ENCODE data around the gene SORCS2.

DNA sequence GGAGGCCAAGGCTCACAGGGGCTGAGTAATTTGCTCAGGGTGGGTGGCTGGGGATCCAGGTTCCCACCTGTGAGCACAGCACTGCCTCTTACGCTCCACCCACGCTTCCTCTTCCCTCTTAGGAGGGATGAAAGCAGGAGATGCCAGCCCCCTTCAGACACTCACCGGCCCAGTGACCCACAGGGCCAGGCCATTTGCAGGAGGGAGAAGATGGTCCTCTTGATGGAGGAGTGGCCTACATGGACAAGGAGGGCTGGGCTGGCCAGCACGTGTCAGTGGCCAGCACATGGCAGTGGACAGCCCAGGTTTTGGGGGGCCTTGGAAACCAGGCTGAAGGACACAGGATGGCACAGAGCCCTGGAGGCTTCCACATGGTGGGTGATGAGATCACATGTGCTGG, 350.4 kb downstream of the SORCS2 start:
- TF ChIP-seq CTCF (IDR thresholded peaks at IDR 0.05; ENCODE audit: low read depth, low read length, poor library complexity, severe bottlenecking) (no peak), EZH2phosphoT487 (IDR thresholded peaks at IDR 0.05; ENCODE audit: borderline replicate concordance, low read length) (no peak)

Measured in DOHH2 (cell line).